Transverse colon (tissue), 4 donors: Measurements from ENCODE around the gene LRP1. TPM values are rescaled to one million over a fixed set of nuclear protein-coding genes. Genes with fewer than 3 reads are reported as not detected.
A peak's percentile ranks its signal among the peaks of the same experiment; 100 is the strongest.

Experiments
- DNase-seq: peaks from one replicate; pipeline ENCODE4 v3.0.0-alpha.2; 2019
- H3K27ac ChIP-seq, 4 donors: fragments of 200-600 bp; sonication (generic); 2 replicates each; pipeline ENCODE4 v1.5.1; 2016 to 2018; ENCODE audit warnings: inconsistent platforms in 4 of 4
- H3K27me3 ChIP-seq: fragments of 200-600 bp; sonication (generic); 2 replicates; pipeline ENCODE4 v1.5.1; 2017; ENCODE audit warnings: inconsistent platforms
- H3K36me3 ChIP-seq, 4 donors: fragments of 200-600 bp; sonication (generic); 2 replicates each; pipeline ENCODE4 v1.5.1; 2017 to 2019; ENCODE audit warnings: inconsistent platforms in 4 of 4
- H3K4me1 ChIP-seq, 4 donors: fragments of 200-600 bp; sonication (generic); 2 replicates each; pipeline ENCODE4 v1.5.1; 2017 to 2020; ENCODE audit warnings: inconsistent platforms in 4 of 4
- H3K4me3 ChIP-seq, 4 donors: fragments of 200-600 bp; sonication (generic); 1 replicate in 1 of 4; 2 replicates in 3 of 4; pipeline versions ENCODE4 v1.5.1 to v1.6.1; 2017 to 2019; ENCODE audit warnings: inconsistent platforms in 4 of 4
- H3K9me3 ChIP-seq, 2 donors: fragments of 200-600 bp; sonication (generic); 2 replicates each; pipeline ENCODE4 v1.5.1; 2017 to 2019; ENCODE audit warnings: inconsistent platforms in 2 of 2
- CTCF ChIP-seq, 5 experiments: fragments of 200-600 bp in 3 of 5; fragments of 450-650 bp in 2 of 5; sonication (generic) in 3 of 5; IDR thresholded peaks; 1 replicate in 2 of 5; 2 replicates in 3 of 5; pipeline ENCODE4 v1.5.1; 2016 to 2017; ENCODE audit warnings: antibody characterized with exemption in 5 of 5, inconsistent platforms in 3 of 5, mild to moderate bottlenecking in 2 of 5, moderate library complexity in 1 of 5
- EP300 ChIP-seq: sonication (generic); formaldehyde crosslinking; IDR thresholded peaks from one replicate; pipeline ENCODE4 v1.6.1; 2017; ENCODE audit warnings: antibody characterized with exemption, low read depth
- POLR2A ChIP-seq: fragments of 450-650 bp; IDR thresholded peaks from one replicate; pipeline ENCODE4 v1.6.1; 2016; ENCODE audit warnings: antibody characterized with exemption, mild to moderate bottlenecking, moderate library complexity
- POLR2AphosphoS5 ChIP-seq, 3 donors: sonication (generic); formaldehyde crosslinking; IDR thresholded peaks; one replicate each; pipeline ENCODE4 v1.6.1; 2016; ENCODE audit warnings: antibody characterized with exemption in 3 of 3
- WGBS, 2 donors: methylation state at CpG; one replicate each; pipeline ENCODE4 v1.1.5; 2018; ENCODE audit warnings: low coverage in 1 of 2; 5-methylcytosine and 5-hydroxymethylcytosine counted together
- in situ Hi-C, 4 donors: fragments of 200-750 bp; cut with MboI; loops; one replicate each; pipeline versions ENCODE4 v1.15.0 to v1.15.1; 2017; ENCODE audit warnings: low sequenced_read_pairs in 3 of 4, low pct_ligation_motif_present in 1 of 4, low pct_unique_long_range_greater_than_20kb in 1 of 4
- intact Hi-C: fragments of 100-400 bp; cut with DNase I; formaldehyde crosslinking; loops from one replicate; pipeline ENCODE4 v1.15.1; 2023; ENCODE audit warnings: low total_unique reads
- total RNA-seq, 4 donors: library from RNA; depleted of rRNA; stranded (reverse); fragments of >200 nt; gene quantifications; one replicate each; pipeline ENCODE4 v1.1.0, GENCODE V29; 2016

The LRP1 gene
- total RNA-seq, 4 donors from 2014 or later: 94.3 to 248 (median 199) TPM

- no peaks in the 10 kb centered on the region for H3K27me3 ChIP-seq
- TF ChIP-seq POLR2A (no peak), EP300 (no peak), CTCF (IDR thresholded peaks at IDR 0.05) (no peak), POLR2AphosphoS5 (IDR thresholded peaks at IDR 0.05) (no peak)
- no peak overlapping the region for H3K27ac ChIP-seq
- in situ Hi-C loops: no loop called here
- H3K36me3 ChIP-seq: peaks cover 0 to 37% (median 10%) of the 10 kb centered on the region in 4 donors
- DNase-seq: no peak
- intact Hi-C loops: no loop called here
- 80 to 93% methylated on average over 3 to 9 of the region's 9 CpGs for WGBS, 2 donors
- no peak overlapping the region for H3K4me3 ChIP-seq
- H3K4me1 ChIP-seq: peaks cover 9 to 58% (median 27%) of the 10 kb centered on the region in 4 donors
- H3K9me3 ChIP-seq: no peaks in the 10 kb centered on the region
These were observed 22.1 kb upstream of the LRP1 start for GRCh38 chr12:57106021-57106708.

GRCh38 chr12:57107456-57108155 lies 20.7 kb upstream of the LRP1 start:
- in situ Hi-C loops (no loop called here), intact Hi-C loops (no loop called here)
- Histone ChIP-seq H3K9me3 (no peaks in the 10 kb centered on the region), H3K27me3 (no peaks in the 10 kb centered on the region), H3K27ac (peak overlapping the region in 1 of 4 donors; percentile 26), H3K4me3 (no peak overlapping the region), H3K36me3 (peaks cover 0 to 37% (median 10%) of the 10 kb centered on the region in 4 donors), H3K4me1 (peaks cover 12 to 48% (median 27%) of the 10 kb centered on the region in 4 donors)
- DNase-seq: no peak
- TF ChIP-seq POLR2AphosphoS5 (IDR thresholded peaks at IDR 0.05) (peak in 1 of 3 donors; percentile 37), CTCF (IDR thresholded peaks at IDR 0.05) (no peak), EP300 (no peak)
- WGBS, 2 donors: 67 to 70% methylated on average over 3 to 7 of the region's 7 CpGs

GRCh38 chr12:57109207-57110103 lies 18.8 kb upstream of the LRP1 start:
- Histone ChIP-seq H3K4me1 (peaks cover 15 to 40% (median 28%) of the 10 kb centered on the region in 4 donors), H3K9me3 (no peaks in the 10 kb centered on the region), H3K36me3 (peaks cover 0 to 33% (median 8%) of the 10 kb centered on the region in 4 donors), H3K4me3 (peak overlapping the region; percentile 54 to 82 (median 62)), H3K27ac (peak overlapping the region; percentile 96 to 99 (median 98)), H3K27me3 (no peaks in the 10 kb centered on the region)
- no peak for TF ChIP-seq POLR2AphosphoS5 (IDR thresholded peaks at IDR 0.05)
- 44 to 78% methylated on average over 4 to 7 of the region's 7 CpGs for WGBS, 2 donors
- intact Hi-C loops: loop anchor here (2.0 to 5.0 kb wide), 2 partner anchors 21 to 37 kb away; partner anchors contain the start of gene NAB2
- no peak for DNase-seq
- in situ Hi-C loops: loop anchor here in 2 of 4 donors (5.0 kb wide), 2 partner anchors 37 to 42 kb away; no protein-coding TSS in a partner anchor

GRCh38 chr12:57110104-57111030 lies 17.9 kb upstream of the LRP1 start:
- 0 to 2% methylated on average over 1 to 26 of the region's 28 CpGs for WGBS, 2 donors
- peak overlapping the region; percentile 54 to 82 (median 62) for H3K4me3 ChIP-seq
- peaks cover 0 to 24% (median 8%) of the 10 kb centered on the region in 4 donors for H3K36me3 ChIP-seq
- no peak for TF ChIP-seq POLR2A
- TF ChIP-seq POLR2AphosphoS5 (IDR thresholded peaks at IDR 0.05): peak in 2 of 3 donors; percentile 34 to 62
- TF ChIP-seq CTCF (IDR thresholded peaks at IDR 0.05): no peak
- TF ChIP-seq EP300: no peak
- DNase-seq: peak; percentile 82
- no peaks in the 10 kb centered on the region for H3K9me3 ChIP-seq
- H3K27me3 ChIP-seq: no peaks in the 10 kb centered on the region
- in situ Hi-C loops (loop anchor here in 2 of 4 donors (5.0 kb wide), 2 partner anchors 38 to 43 kb away; no protein-coding TSS in a partner anchor), intact Hi-C loops (loop anchor here (2.0 to 5.0 kb wide), 2 partner anchors 22 to 38 kb away; partner anchors contain the start of gene NAB2)
- peaks cover 15 to 40% (median 28%) of the 10 kb centered on the region in 4 donors for H3K4me1 ChIP-seq
- H3K27ac ChIP-seq: peak overlapping the region; percentile 96 to 99 (median 98)
